ENCODE results near the gene TMEM204.

- TF ChIP-seq GATA3 (IDR thresholded peaks at IDR 0.05; ENCODE audit: low read depth, low read length), result no peak
- TF ChIP-seq GATA2 (IDR thresholded peaks at IDR 0.05; ENCODE audit: low read depth, low read length), result no peak
These were observed 39.2 kb downstream of the TMEM204 start for GRCh38 chr16:1572673-1573072.
